GM12878 (cell line): ENCODE measurements around the gene MFN2.

Source experiments
- CEBPB ChIP-seq, 2 experiments: fragments of 150-350 bp in 1 of 2; IDR thresholded peaks; 2 replicates each; pipeline ENCODE4 v1.6.1; 2012 to 2014; ENCODE audit warnings: low read depth in 2 of 2, low read length in 2 of 2, borderline replicate concordance in 1 of 2, inconsistent platforms in 1 of 2
- CHD2 ChIP-seq: IDR thresholded peaks from 2 replicates; pipeline ENCODE4 v1.6.1; 2011; ENCODE audit warnings: low read depth, low read length, improper control_type of control experiment, borderline replicate concordance
- CTCF ChIP-seq, 3 experiments: IDR thresholded peaks in 2 of 3; conservative IDR thresholded peaks in 1 of 3; 2 replicates each; pipeline ENCODE4 v1.5.1; 2011; ENCODE audit warnings: low read depth in 3 of 3, low read length in 3 of 3, mild to moderate bottlenecking in 3 of 3, control low read depth in 2 of 3, moderate library complexity in 2 of 3, inconsistent platforms in 1 of 3, mixed read lengths in 1 of 3; ENCODE audit not compliant: control insufficient read depth in 2 of 3, insufficient read depth in 1 of 3; ENCODE audit errors: extremely low read depth in 1 of 3
- FOS ChIP-seq: IDR thresholded peaks from 3 replicates; pipeline ENCODE4 v1.6.1; 2011; ENCODE audit warnings: borderline replicate concordance; ENCODE audit not compliant: insufficient read length; ENCODE audit errors: extremely low read depth
- POLR2AphosphoS5 ChIP-seq: IDR thresholded peaks from 2 replicates; pipeline ENCODE4 v1.6.1; 2011; ENCODE audit warnings: mild to moderate bottlenecking, low read length, inconsistent platforms
- SIN3A ChIP-seq: IDR thresholded peaks from 2 replicates; pipeline ENCODE4 v1.6.1; 2012; ENCODE audit warnings: low read depth, low read length, improper control_type of control experiment
- TAF1 ChIP-seq: IDR thresholded peaks from 2 replicates; pipeline ENCODE4 v1.6.1; 2011; ENCODE audit warnings: mild to moderate bottlenecking, low read depth, low read length, borderline replicate concordance
- ZNF687 ChIP-seq: fragments of 450-650 bp; IDR thresholded peaks from 2 replicates; pipeline ENCODE4 v1.6.1; 2017; ENCODE audit warnings: mild to moderate bottlenecking, moderate library complexity
- ZZZ3 ChIP-seq: IDR thresholded peaks from 2 replicates; pipeline ENCODE4 v1.6.1; 2011; ENCODE audit warnings: low read depth; ENCODE audit not compliant: control insufficient read depth, insufficient read length
- TF ChIP-seq, protein P1 (sequence below): fragments of 450-650 bp; formaldehyde crosslinking; IDR thresholded peaks from 2 replicates; pipeline ENCODE4 v1.5.0; 2022; ENCODE audit warnings: mild to moderate bottlenecking, missing genetic modification characterization

DNA sequence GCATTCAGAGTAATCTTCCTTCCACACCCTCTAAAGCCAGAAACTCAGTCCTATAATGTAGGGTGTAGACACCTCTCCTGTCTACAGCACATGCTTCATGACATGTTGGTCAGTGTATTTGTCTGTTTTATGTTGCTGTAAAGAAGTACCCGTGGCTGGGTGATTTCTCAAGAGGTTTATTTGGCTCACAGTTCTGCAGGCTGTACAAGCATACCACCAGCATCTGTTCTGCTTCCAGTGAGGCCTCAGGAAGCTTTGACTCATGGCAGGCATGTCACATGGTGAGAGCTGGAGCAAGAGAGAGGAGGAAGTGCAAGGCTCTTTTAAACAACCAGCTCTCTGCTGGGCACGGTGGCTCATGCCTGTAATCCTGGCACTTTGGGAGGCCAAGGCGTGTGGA, 33.6 kb upstream of the MFN2 start:
- TF ChIP-seq POLR2AphosphoS5, result no peak
- TF ChIP-seq CTCF (IDR thresholded peaks at IDR 0.05 in 2 of 3, conservative IDR thresholded peaks at IDR 0.05 in 1 of 3; ENCODE audit: control insufficient read depth in 2 of 3, extremely low read depth in 1 of 3, insufficient read depth in 1 of 3, low read depth in 3 of 3, low read length in 3 of 3), result no peak
- no peak for TF ChIP-seq TAF1
- no peak for TF ChIP-seq ZZZ3
- no peak for TF ChIP-seq SIN3A
- no peak for TF ChIP-seq CHD2
- TF ChIP-seq, protein P1, sequence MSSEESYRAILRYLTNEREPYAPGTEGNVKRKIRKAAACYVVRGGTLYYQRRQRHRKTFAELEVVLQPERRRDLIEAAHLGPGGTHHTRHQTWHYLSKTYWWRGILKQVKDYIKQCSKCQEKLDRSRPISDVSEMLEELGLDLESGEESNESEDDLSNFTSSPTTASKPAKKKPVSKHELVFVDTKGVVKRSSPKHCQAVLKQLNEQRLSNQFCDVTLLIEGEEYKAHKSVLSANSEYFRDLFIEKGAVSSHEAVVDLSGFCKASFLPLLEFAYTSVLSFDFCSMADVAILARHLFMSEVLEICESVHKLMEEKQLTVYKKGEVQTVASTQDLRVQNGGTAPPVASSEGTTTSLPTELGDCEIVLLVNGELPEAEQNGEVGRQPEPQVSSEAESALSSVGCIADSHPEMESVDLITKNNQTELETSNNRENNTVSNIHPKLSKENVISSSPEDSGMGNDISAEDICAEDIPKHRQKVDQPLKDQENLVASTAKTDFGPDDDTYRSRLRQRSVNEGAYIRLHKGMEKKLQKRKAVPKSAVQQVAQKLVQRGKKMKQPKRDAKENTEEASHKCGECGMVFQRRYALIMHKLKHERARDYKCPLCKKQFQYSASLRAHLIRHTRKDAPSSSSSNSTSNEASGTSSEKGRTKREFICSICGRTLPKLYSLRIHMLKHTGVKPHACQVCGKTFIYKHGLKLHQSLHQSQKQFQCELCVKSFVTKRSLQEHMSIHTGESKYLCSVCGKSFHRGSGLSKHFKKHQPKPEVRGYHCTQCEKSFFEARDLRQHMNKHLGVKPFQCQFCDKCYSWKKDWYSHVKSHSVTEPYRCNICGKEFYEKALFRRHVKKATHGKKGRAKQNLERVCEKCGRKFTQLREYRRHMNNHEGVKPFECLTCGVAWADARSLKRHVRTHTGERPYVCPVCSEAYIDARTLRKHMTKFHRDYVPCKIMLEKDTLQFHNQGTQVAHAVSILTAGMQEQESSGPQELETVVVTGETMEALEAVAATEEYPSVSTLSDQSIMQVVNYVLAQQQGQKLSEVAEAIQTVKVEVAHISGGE (CRISPR knock-in tag), result no peak
- no peak for TF ChIP-seq FOS
- TF ChIP-seq CEBPB (IDR thresholded peaks at IDR 0.05; ENCODE audit: borderline replicate concordance in 1 of 2, low read depth in 2 of 2, low read length in 2 of 2), result no peak
- TF ChIP-seq ZNF687, result no peak
